Skin of body (tissue), 2 donors: Measurements from ENCODE around the gene TLE3. TPM values are rescaled to one million over a fixed set of nuclear protein-coding genes. Genes with fewer than 3 reads are reported as not detected.
"Not testable (repeated sequence)": the region's sequence is repeated elsewhere in the genome, so short reads cannot be mapped to it uniquely, and the experiment has no call there.

ENCODE experiments used
- DNase-seq: peaks from one replicate; lab custom pipeline; 2025; lab: John Stamatoyannopoulos, UW
- total RNA-seq: library from RNA; depleted of rRNA; stranded (reverse); fragments of >200 nt; gene quantifications from one replicate; pipeline ENCODE4 v1.2.3, GENCODE V29; 2014

The TLE3 gene
- total RNA-seq: 62.5 TPM

DNA sequence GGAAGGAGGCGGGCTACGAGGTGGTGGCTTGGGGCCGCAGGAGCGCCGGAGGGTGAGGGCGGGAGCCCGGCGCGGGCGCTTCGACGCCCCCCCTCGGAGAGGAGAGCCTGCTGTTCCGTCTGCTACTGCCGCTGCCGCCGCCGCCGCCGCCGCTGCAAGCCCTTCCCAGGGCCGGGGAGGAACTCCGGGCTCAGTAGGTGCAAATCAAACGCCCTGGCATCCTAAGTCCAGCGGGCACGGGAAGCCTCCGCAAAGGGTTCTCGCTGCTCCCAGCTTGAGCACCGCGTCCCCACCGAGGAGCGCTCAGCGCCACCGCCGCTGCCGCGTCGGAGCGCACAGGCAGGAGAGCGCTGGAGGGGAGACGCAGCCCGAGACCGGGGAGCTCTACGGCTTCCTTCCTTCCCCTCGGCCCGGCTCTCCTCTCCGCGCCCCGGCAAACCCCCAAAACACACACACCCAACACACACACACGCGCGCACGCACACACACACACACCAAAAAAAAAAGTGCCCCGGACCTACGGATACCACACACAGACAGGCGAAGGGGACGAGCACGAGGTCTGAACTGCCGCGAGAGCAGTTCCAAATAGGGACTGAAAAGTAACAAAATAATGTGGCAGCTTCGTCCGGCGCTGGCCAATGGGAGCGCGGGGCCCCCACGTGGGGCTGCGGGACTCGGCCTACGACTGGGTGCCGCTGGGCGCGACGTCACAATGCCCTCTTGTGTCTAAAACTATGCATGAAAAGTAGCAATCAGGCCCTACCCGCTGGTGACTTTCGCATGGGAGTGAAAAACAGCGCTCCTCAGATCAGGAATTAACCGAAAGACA, at the start of gene TLE3:
Gene TLE3 (minus strand): TSS at position 597 of the 832 bp plus-strand sequence. CDS start 1,119 bp downstream, outside the sequence.
- DNase-seq: peak; percentile 98

GRCh38 chr15:70147178-70147760, 49.6 kb upstream of the TLE3 start:
- no peak for DNase-seq

DNA sequence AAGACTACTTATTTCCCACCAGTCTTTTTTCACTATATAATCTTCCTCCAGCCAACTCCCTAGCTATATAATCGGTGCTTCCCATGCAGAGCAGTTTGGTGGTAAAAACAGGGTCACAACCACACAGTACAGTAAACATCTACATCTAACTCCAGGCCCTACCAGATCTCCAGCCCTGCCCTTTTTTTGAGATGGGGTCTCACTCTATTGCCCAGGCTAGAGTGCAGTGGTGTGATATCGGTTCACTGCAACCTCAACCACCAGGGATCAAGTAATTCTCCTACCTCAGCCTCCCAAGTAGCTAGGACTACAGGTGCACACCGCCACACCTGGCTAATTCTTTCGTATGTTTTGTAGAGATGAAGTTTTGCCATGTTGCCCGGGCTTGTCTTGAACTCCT, 49.1 kb upstream of the TLE3 start:
- DNase-seq: no peak

DNA sequence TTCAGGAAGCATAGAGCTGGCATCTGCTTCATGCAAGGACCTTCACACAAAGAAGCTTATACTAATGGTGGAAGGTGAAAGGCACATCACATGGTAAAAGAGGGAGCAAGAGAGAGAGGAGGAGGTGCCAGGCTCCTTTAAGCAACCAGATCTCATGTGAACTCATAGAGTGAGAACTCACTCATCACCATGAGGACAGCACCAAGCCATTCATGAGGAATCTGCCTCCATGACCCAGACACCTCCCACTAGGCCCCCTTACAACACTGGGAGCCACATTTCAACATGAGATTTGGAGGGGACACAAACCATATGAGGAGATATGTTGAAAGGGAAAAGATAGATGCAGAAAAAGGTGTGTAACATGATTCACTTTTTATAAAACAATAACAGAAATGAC, 48.4 kb upstream of the TLE3 start:
- DNase-seq: no peak

DNA sequence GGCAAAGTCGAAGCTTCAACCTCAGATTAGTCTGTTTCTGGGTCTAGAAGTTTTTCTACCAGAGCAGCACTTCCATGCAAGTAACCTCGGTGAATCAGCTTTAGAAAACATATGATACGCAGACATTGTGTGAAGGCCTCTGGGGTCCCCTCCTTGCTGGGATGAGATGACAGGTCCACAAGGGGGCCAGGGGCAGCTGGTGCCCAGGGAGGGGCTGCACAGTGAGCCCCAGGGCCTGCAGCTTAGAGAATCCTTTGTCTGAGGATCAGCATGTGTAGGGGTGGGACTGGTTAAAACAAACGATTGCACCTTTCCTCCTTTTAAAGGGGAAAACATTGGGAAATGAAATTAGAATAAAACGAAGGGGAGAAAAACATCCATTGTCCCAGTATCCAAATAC, 47.5 kb upstream of the TLE3 start:
- no peak for DNase-seq

- no peak for DNase-seq
Measured at GRCh38 chr15:70142322-70143191, 44.8 kb upstream of the TLE3 start.

DNA sequence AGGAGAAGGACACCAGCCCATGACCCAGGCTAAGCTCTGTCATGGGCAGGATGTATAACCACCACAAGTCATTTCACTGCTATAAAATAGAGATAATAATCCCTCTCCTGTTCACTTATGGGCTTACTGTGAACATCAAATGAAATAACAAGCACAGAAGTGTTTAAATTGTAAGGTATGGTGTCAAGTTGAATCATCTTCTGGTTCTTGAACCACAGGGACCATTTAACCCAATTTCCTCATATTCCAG, 44.3 kb upstream of the TLE3 start:
- DNase-seq: no peak

DNA sequence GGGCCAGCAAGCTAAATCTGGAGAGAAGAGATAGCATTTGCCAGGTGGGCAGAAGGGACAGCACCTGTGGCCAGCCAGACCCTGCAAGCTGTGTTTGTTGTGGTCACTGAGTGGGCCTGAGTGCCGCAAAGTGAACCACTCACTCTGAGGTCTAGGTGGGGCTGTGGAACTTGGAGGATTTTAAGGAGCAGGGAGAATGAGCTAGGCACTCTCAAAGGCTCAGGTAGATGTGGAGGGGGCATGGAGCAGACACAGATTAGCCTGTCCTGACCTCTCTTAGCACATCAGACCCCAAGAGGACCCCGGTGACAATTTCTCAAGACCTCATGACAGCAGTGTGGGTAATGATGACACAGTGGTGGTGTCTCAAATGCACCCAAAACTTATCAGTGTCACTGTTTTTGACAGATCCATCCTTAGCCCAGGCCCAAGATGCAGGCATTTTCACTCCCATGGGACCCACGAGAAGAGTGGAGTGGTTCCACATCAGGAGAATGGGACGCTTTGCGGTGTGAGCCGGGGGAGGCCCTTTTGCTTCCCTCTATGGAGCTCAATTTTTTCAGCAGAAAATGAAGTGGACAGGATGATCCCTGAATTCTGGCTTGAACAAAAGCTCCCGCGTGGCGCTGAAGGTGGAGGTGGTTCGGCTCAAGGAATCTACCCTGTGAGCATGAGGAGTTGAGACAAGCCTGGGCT, 43.8 kb upstream of the TLE3 start:
- no peak for DNase-seq

GRCh38 chr15:70140543-70141375, 43.0 kb upstream of the TLE3 start:
- no peak for DNase-seq

DNA sequence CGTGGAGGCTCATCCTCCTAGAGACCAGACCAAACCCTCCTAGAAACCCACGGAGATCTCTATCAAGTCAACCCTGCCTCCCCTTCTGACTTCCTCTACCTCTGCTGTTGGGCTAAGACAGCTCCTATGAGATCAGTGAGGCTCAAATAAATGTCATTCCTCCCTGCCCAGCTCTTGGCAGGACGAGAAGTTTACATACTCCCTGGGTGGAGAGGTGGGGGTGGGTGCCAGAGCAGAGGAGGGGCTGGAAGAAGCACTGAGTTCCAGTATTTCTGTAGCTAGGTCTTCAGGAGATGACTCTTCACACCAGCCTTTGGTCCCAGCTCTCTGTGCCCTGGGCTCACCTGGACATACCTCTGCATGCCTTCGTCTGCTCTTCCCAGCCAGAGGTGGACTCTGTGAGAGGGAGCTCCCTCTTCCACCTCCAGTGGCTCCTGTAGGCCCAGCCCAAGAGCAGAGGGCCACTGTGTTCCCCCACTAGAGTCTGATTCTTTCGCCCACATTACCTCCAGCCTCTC, 42.4 kb upstream of the TLE3 start:
- no peak for DNase-seq

GRCh38 chr15:70137967-70138366, 40.2 kb upstream of the TLE3 start:
- DNase-seq: no peak

GRCh38 chr15:70137021-70137420, 39.3 kb upstream of the TLE3 start:
- DNase-seq: not testable (repeated sequence)

GRCh38 chr15:70133781-70134421, 36.2 kb upstream of the TLE3 start:
- DNase-seq: no peak

- peak; percentile 14 for DNase-seq
Measured at GRCh38 chr15:70133296-70133695, 35.6 kb upstream of the TLE3 start.

GRCh38 chr15:70132571-70132970, 34.9 kb upstream of the TLE3 start:
- no peak for DNase-seq

DNA sequence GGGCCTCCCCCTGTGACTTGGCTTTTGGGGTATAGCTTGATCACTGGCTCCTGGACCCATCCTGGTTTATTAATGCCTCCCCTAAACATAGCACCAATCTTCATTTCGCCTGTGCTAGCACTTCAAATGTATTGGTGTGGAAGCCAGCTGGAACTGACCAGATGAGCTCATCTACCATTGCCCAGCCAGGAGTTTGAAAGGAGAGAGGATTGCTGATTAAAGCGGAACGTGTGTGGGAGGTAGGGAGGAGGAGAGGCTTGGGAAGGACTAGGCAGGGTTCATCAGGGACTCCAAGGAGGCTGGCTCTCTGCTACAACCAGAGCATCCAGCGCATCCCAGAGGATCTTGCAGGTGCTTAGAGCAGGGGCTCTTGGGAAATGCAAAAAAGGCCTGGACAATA, 34.4 kb upstream of the TLE3 start:
- peak; percentile 40 for DNase-seq

GRCh38 chr15:70128414-70129140, 30.9 kb upstream of the TLE3 start:
- no peak for DNase-seq

DNA sequence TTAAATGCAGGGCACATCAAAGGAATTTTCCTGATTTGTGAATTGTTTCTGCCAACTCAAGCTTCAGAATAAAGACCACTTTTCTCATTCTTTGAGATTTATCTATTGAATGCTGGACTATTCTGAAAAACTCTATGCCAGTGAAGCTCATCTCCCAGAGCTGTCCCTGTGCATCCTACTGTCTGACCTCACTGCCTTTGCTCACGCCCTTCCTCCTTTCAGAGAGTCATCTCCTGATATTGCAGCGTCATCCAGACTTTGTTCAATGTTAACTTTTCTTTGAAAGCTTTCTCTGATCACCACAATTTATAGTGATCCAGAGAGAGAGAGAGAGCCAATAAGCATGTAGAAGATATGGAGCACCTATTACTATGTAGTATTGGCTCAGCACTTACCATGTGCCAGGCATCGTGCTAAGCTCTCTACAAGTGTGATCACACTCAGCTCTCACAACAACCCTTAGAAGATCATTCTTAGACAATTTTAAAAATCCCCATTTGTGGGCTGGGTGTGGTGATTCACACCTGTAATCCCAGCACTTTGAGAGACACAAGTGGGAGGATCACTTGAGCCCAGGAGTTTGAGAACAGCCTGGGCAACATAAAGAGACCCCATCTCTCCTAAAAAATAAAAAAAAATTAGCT, 30.2 kb upstream of the TLE3 start:
- DNase-seq: no peak

DNA sequence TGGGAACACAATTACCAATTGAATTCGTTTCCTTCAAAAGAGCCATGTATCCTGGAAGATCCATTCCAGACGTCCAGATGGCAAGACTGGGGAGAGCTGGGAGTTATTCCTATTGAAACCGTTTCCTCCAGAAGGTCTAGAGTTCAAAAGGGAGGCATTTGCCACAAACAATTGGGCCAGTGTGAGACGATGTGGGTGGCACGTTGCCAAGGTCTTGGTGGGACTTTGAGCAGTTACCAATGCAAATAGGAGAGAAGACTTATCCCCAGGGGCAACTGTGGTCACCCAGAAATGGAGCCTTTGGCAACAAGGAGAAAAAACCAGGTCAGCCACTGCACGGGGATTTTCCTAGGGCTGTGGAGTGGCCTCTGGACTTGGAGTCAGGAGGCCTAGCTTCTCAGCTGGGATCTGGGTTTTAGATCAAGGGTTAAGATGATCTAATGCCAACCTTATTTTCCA, 29.6 kb upstream of the TLE3 start:
- peak; percentile 27 for DNase-seq
